ENCODE results near the gene SLC25A4.
"Not testable (repeated sequence)": the region's sequence is repeated elsewhere in the genome, so short reads cannot be mapped to it uniquely, and the experiment has no call there.

Gene SLC25A4

GRCh38 chr4:185142912-185143600 lies at the start of gene SLC25A4:
Gene SLC25A4 (plus strand): TSS chr4:185143266. CDS start chr4:185143373, 107 bp downstream.
- DNase-seq: peak; percentile 85

DNA sequence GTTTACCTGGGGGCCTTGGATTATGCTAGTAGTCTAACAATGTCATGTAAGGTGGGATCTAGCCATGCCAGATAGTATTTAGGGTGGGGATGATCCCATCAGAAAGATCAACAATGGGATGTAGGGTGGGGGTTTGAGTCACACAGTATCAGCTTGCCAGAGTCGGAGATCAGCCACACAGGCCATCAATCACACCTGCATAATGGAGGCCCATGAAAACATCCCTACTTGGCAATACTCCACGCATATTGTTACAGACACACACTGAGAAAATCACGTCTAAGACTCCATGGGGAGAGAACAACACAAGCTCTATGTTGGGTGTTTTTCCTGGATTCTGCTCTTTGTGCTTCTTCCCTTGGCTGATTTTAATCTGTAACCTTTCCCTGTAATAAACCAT lies 49.5 kb upstream of the SLC25A4 start:
- no peak for DNase-seq

DNA sequence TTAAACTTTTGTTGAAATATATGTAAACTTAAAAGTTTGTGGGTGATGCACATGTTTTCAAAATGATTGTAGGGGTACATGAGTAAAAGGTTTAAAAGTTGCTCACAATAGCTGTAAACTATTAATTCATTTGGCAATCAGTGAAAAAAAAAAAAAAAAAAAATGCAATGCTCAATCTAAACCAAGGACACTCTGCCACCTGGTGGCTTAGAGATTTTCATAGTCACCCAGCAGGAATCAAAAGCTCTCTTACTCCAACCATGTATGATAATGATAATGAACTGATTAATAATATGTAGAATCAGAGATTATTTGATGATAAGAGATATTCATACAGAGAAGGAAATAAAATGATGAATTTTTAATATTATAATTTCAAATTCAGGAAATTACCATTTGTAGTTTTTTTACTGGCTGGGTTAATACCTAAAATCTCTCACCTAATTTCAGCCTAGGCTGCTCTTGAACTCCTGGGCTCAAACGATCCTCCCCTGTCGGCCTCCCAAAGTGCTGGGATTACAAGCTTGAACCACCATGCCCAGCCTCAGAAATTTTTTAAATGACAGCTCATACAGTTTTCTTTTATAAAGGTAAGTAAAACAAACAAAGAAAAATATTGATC lies 46.9 kb upstream of the SLC25A4 start:
- DNase-seq: no peak

DNA sequence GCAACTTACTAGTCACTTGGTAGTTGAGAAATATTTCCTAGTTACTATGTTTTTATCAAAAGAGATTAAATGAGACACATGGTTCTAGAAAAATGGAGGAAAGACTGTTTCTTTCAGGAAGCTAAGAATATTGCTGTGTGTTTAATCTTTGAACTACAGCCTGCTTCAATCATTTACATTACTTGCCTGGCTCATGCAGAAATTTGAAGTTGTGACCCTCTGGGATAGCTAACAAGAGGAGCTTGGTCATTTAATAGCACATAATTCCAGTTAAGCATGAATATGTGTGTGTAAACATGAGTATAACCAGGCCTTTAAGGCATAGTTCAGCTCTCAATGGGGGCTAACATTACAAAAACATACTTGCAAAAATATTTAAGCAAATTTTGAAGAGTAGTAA lies 44.6 kb upstream of the SLC25A4 start:
- no peak for DNase-seq

DNA sequence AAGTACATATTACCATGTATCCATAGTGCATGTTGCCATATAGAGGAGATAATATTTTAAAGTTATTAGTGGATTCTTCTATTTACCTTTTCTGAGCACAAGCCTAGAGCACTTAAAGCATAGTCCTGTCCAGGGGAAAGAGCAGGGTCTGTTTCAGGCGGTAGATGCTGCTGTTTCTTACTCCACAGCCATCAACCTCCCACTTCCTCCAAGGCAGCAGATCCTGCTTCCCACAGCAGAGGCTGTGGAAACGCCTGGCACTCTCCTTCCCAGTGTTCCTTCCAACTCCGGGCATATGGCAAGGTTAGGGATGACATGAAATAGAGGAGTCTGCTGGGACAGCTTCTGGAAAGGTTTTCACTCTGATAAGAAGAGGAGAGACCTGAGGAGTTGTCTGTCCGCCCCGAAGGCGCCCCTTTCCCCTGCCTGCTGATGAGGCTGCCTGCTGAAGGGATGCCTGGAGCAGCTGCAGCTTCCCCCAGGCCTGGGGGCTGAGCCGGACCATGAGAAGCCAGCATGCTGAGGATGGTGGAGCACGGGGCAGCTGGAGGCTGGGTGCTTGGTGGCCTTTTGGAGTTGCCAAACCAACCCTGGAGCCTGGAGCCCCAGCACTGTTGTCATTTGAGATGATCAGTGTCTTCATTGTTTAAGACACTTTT lies 43.9 kb upstream of the SLC25A4 start:
- DNase-seq: no peak

GRCh38 chr4:185099940-185100339 lies 43.1 kb upstream of the SLC25A4 start:
- no peak for DNase-seq

- DNase-seq: no peak
These were observed 42.6 kb upstream of the SLC25A4 start for GRCh38 chr4:185100423-185100822.

GRCh38 chr4:185101354-185101890 lies 41.6 kb upstream of the SLC25A4 start:
- DNase-seq: no peak

DNA sequence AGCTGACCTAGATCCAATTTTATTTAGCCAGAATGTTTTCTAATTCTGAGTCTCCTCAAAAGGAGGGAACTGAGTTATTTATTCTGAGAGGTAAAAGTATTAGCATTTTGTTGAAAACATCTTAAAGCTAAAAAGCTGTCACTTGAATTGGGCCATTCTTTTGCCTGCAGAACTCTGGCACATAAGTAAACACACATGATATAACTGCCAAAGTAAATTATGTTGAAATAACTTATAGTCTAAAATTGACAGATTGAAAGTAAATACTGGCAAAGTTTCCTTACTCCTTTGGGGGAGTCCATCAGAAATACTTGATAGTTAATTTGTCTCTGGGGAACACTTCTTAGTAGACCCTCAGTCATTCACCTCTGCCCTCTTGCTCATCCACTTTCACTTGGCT lies 38.3 kb upstream of the SLC25A4 start:
- DNase-seq: no peak

DNA sequence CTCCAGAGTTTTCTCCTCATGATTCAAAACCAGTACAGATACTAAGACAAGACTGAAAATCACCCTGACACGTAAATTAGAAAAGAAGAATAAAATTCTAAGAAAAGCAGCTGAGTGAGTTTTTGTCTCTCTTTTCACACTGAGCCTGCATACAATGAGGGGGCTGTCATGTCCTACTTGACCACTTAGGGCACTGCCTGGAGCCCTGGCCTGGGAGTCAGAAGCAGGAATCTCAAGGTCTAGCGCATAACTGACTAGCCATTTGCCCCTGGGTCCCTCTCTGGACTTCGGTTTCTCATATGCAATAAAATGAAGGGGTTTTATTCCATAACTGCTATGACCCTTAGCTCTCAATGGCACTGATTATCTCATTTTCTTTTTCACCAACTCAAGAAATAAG lies 36.7 kb upstream of the SLC25A4 start:
- no peak for DNase-seq

- not testable (repeated sequence) for DNase-seq
These were observed 35.5 kb upstream of the SLC25A4 start for GRCh38 chr4:185107574-185107973.

DNA sequence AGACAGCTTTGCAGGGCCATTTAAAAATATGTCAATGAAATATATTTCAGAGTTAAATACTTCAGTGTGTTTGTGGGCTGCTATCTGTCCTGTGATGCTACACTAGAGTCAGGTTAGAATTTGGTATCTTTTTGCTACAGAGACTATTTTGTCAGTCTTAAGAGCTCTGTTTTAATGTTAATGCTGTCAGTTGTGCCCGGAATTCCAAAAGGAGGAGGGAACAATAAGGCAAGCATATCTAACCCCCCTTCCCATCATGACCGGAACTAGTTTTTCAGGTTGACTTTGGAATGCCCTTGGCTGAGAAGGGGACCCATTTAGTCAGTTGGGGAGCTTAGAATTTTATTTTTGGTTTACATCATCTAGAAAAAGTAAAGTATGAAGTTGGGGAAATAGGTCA lies 34.9 kb upstream of the SLC25A4 start:
- no peak for DNase-seq

DNA sequence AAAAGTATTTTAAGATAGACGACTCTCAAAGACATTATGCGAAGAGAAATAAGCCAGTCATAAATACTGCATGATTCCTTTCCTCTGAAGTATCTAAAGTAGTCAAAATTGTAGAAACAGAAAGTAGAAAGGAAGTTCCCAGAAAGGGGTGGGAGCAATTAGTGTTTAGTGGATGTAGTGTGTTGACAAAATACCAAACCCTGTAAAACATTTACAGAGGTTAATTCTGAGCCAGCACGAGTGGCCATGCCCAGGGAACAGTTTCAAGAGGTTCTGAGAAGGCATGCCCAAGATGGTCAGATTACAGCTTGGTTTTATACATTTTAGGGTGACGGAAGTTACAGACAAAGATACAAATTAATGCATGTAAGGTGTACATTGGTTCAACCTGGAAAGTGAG lies 34.4 kb upstream of the SLC25A4 start:
- DNase-seq: no peak

DNA sequence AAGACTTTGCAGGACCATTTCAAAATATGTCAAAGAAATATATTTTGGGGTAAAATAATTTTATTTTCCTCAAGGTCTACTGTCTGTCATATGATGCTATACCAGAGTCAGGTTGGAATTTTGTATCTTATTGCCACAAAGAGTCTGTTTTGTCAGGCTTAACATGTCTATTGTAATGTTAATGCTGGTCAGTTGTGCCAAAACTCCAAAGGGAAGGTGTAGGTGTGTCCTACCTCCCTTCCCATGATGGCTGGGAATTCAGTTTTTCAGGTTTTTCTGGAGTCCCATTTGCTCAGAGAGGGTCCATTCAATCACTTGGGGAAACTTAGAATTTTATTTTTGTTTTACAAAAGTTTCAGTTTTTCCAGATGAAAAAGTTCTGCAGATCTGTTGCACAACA lies 33.3 kb upstream of the SLC25A4 start:
- DNase-seq: no peak

DNA sequence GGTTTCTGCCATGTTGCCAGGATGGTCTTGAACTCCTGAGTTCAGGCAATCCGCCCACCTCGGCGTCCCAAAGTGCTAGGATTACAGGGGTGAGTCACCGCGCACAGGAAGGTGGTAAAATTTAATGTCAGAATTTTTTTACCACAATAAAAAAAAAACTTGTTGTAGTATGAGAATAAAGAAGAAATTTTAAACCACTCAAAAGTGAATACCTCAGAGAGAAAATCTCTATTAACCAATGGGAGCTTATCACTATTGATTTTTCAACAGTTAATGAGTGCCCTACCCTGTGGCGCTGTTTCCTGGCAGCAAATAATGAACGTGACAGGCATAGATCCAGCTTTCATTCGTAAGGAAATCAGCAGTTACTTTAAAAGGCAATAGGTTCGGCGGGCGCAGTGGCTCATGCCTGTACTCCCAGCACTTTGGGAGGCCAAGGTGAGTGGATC lies 32.7 kb upstream of the SLC25A4 start:
- DNase-seq: no peak

GRCh38 chr4:185112104-185112503 lies 31.0 kb upstream of the SLC25A4 start:
- DNase-seq: no peak

GRCh38 chr4:185113340-185113739 lies 29.7 kb upstream of the SLC25A4 start:
- no peak for DNase-seq

DNA sequence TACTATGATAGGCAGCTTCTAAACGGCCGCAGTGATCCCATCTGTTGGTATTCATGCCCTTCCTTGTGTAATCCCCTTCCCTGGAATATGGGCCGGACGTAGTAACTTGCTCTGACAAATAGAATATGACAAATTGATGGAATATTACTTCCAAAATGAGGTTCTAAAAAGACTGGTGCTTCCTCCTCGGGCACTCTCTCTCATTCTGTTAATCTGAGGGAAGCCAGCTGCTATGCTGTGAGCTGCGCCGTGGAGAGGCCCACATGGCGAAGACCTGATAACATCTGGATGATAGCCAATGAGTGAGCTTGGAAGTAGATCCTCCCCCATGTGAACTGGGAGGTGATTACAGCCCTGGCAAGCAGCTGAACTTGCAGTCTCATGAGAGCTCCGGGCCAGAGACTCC lies 27.2 kb upstream of the SLC25A4 start:
- no peak for DNase-seq

- DNase-seq: no peak
These were observed 25.6 kb upstream of the SLC25A4 start for GRCh38 chr4:185117300-185117934.

- no peak for DNase-seq
These were observed 24.2 kb upstream of the SLC25A4 start for GRCh38 chr4:185118876-185119275.

DNA sequence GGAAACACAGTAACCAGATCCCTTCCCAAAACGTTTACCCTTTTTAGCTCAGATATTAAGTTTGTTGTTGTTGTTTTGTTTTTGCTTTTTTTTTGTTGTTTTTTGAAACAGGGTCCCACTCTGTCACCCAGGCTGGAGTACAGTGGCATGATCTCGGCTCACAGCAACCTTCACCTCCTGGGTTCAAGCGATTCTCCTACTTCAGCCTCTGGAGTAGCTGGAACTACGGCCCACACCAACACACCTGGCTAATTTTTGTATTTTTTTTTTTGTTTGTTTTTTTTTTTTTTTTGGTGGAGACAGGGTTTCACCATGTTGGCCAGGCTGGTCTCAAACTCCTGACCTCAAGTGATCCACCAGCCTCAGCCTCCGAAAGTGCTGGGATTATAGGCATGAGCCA lies 23.6 kb upstream of the SLC25A4 start:
- DNase-seq: not testable (repeated sequence)

DNA sequence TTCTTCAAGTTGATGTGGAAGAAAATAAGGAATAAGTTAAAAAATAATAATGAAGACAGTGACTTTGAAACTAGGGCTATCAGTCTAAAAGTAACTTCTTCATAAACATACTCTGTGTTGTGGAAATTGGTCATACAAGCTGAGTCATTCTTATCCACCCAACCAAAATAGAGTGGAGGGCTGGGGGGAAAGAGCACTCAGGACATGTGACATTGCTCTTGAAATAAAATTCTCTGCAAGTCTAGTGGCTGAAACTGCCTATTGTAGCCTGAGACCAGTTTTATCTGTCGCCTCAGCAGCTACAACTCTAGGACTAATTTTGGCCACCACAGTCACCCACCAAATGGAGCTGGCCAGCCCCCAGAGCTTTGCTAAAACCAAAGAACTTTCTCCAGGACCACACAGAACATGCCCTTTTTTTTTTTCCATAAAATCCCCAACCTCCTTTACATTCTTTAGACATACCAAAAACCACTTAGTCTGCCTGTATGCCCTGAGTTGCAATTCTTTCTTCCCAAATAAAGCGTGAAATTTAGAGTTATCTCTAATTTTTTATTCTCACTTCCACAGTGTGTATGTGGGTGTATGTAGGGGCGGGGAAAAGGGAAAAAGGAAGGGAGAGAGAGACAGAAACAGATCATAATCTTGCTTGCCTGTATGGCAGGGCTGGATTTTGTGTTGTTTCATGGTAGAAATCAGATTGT lies 23.0 kb upstream of the SLC25A4 start:
- no peak for DNase-seq

GRCh38 chr4:185120631-185120946 lies 22.5 kb upstream of the SLC25A4 start:
- no peak for DNase-seq

Measured in CD4-positive, alpha-beta T cell treated with Interleukin-15 for 1 hour (primary cell).